B cell (primary cell): ENCODE data around the gene NAE1. TPM values are rescaled to one million over a fixed set of nuclear protein-coding genes. Genes with fewer than 3 reads are reported as not detected.
A peak's percentile ranks its signal among the peaks of the same experiment; 100 is the strongest.

Source experiments
- ATAC-seq: fragments of 200-7000 bp; cut with Tn5 transposase; one replicate; pipeline ENCODE4 v1.10.0; 2021; ENCODE audit warnings: low read depth, mild to moderate bottlenecking, moderate number of reproducible peaks, moderate library complexity
- CTCF ChIA-PET: fragments of 350-600 bp; sonication (Branson Sonifier 250); formaldehyde crosslinking; loops from one replicate; lab custom pipeline; 2021; ENCODE audit warnings: antibody characterized with exemption, inconsistent platforms; lab: Charles Lee
- POLR2A ChIA-PET: fragments of 350-600 bp; sonication (Branson Sonifier 250); formaldehyde crosslinking; loops from one replicate; lab custom pipeline; 2021; ENCODE audit warnings: antibody characterized with exemption; lab: Charles Lee
- DNase-seq: peaks from one replicate; pipeline ENCODE4 v3.0.0; 2013
- H2AFZ ChIP-seq: 2 replicates; pipeline ENCODE4 v1.6.1; 2012; ENCODE audit warnings: mild to moderate bottlenecking, low read depth, low read length; ENCODE audit not compliant: insufficient read depth, poor library complexity, severe bottlenecking
- H3K27ac ChIP-seq, 2 donors: 1 replicate in 1 of 2; 2 replicates in 1 of 2; pipeline ENCODE4 v1.5.1; 2012 to 2013; ENCODE audit warnings: low read length in 2 of 2, mild to moderate bottlenecking in 2 of 2, moderate library complexity in 1 of 2
- H3K27me3 ChIP-seq, 4 experiments: fragments of 200-600 bp in 1 of 4; sonication (generic) in 1 of 4; replicated peaks in 1 of 4; 1 replicate in 2 of 4; 2 replicates in 2 of 4; pipeline versions ENCODE4 v1.6.1 to v1.7.0; 2013 to 2016; ENCODE audit warnings: low read length in 3 of 4, mild to moderate bottlenecking in 2 of 4, mixed read lengths in 1 of 4, moderate library complexity in 1 of 4; ENCODE audit not compliant: insufficient read depth in 4 of 4, control insufficient read depth in 3 of 4; ENCODE audit errors: control extremely low read depth in 1 of 4
- H3K36me3 ChIP-seq, 2 experiments: replicated peaks in 1 of 2; 1 replicate in 1 of 2; 2 replicates in 1 of 2; pipeline versions ENCODE4 v1.6.1 to v1.7.1; 2013; ENCODE audit warnings: low read length in 1 of 2; ENCODE audit not compliant: insufficient read depth in 2 of 2, control insufficient read depth in 1 of 2; ENCODE audit errors: control extremely low read depth in 1 of 2, extremely low read depth in 1 of 2
- H3K4me1 ChIP-seq, 2 donors: fragments of 200-600 bp in 1 of 2; sonication (generic) in 1 of 2; 1 replicate in 1 of 2; 2 replicates in 1 of 2; pipeline versions ENCODE4 v1.5.1 to v1.6.1; 2013 to 2017; ENCODE audit warnings: low read length in 2 of 2; ENCODE audit not compliant: control insufficient read depth in 2 of 2, insufficient read depth in 2 of 2
- H3K4me2 ChIP-seq: replicated peaks from 2 replicates; pipeline ENCODE3; 2012; ENCODE audit warnings: mild to moderate bottlenecking, low read depth, low read length; ENCODE audit not compliant: poor library complexity, severe bottlenecking
- H3K4me3 ChIP-seq, 5 experiments: fragments of 200-600 bp in 1 of 5; sonication (generic) in 1 of 5; 1 replicate in 3 of 5; 2 replicates in 2 of 5; pipeline versions ENCODE4 v1.5.1 to v1.7.0; 2011 to 2016; ENCODE audit warnings: low read length in 4 of 5, mild to moderate bottlenecking in 4 of 5, low read depth in 2 of 5, control low read depth in 1 of 5, moderate library complexity in 1 of 5; ENCODE audit not compliant: insufficient read depth in 1 of 5; ENCODE audit errors: control extremely low read depth in 1 of 5, extremely low read depth in 1 of 5
- H3K79me2 ChIP-seq: fragments of 200-600 bp; sonication (generic); one replicate; pipeline ENCODE4 v1.6.0; 2016; ENCODE audit warnings: low read length; ENCODE audit not compliant: control insufficient read depth, insufficient read depth
- H3K9ac ChIP-seq: fragments of 200-600 bp; sonication (generic); 2 replicates; pipeline ENCODE4 v1.6.1; 2017; ENCODE audit warnings: mild to moderate bottlenecking, low read length, moderate library complexity
- H3K9me3 ChIP-seq, 3 donors: one replicate each; pipeline versions ENCODE4 v1.6.1 to v1.7.1; 2013; ENCODE audit warnings: low read length in 2 of 3; ENCODE audit not compliant: control insufficient read depth in 2 of 3, insufficient read depth in 1 of 3; ENCODE audit errors: control extremely low read depth in 1 of 3
- H4K20me1 ChIP-seq: 2 replicates; pipeline ENCODE4 v1.6.0; 2012; ENCODE audit warnings: mild to moderate bottlenecking, low read length; ENCODE audit not compliant: insufficient read depth, control insufficient read depth, poor library complexity, severe bottlenecking
- H3K27ac Mint-ChIP-seq: one replicate; pipeline ENCODE4 v1.8.0; 2021; ENCODE audit warnings: mixed read lengths
- H3K27me3 Mint-ChIP-seq: one replicate; pipeline ENCODE4 v1.8.0; 2021; ENCODE audit warnings: mixed read lengths
- H3K4me1 Mint-ChIP-seq: one replicate; pipeline ENCODE4 v1.8.0; 2021; ENCODE audit warnings: mixed read lengths
- H3K4me3 Mint-ChIP-seq: one replicate; pipeline ENCODE4 v1.8.0; 2021; ENCODE audit warnings: mixed read lengths
- H3K9me3 Mint-ChIP-seq: one replicate; pipeline ENCODE4 v1.8.0; 2022; ENCODE audit warnings: mixed read lengths; ENCODE audit not compliant: insufficient read depth
- CTCF ChIP-seq: fragments of 200-600 bp; IDR thresholded peaks from one replicate; pipeline ENCODE4 v1.8.0; 2022; ENCODE audit warnings: antibody characterized with exemption, mild to moderate bottlenecking
- EZH2 ChIP-seq: IDR thresholded peaks from 2 replicates; pipeline ENCODE4 v1.6.1; 2012; ENCODE audit warnings: borderline replicate concordance, low read depth, mild to moderate bottlenecking, moderate library complexity, low read length; ENCODE audit not compliant: insufficient read depth, poor library complexity, severe bottlenecking
- WGBS: methylation state at CpG from one replicate; pipeline ENCODE4 v1.1.5; 2013; ENCODE audit warnings: missing lambda C conversion rate; ENCODE audit not compliant: insufficient coverage; 5-methylcytosine and 5-hydroxymethylcytosine counted together
- intact Hi-C: fragments of 100-400 bp; cut with micrococcal nuclease; formaldehyde crosslinking; loops from one replicate; pipeline ENCODE4 v1.10.0; 2022
- polyA plus RNA-seq: library from polyadenylated mRNA; depleted of rRNA; stranded (reverse); fragments of >200 nt; gene quantifications from 2 replicates; pipeline ENCODE4 v1.2.3, GENCODE V29; 2012
- total RNA-seq, 2 donors: library from RNA; stranded (reverse); fragments of 120-200 nt in 1 of 2; gene quantifications; 1 replicate in 1 of 2; 2 replicates in 1 of 2; pipeline versions ENCODE4 v1.2.3 to v1.2.4, GENCODE V29; 2013 to 2022

The NAE1 gene
- total and polyA plus RNA-seq, 2 donors (not counting 1 experiment from before 2014, with no cell fraction given), result 19.3 to 57.6 TPM

DNA sequence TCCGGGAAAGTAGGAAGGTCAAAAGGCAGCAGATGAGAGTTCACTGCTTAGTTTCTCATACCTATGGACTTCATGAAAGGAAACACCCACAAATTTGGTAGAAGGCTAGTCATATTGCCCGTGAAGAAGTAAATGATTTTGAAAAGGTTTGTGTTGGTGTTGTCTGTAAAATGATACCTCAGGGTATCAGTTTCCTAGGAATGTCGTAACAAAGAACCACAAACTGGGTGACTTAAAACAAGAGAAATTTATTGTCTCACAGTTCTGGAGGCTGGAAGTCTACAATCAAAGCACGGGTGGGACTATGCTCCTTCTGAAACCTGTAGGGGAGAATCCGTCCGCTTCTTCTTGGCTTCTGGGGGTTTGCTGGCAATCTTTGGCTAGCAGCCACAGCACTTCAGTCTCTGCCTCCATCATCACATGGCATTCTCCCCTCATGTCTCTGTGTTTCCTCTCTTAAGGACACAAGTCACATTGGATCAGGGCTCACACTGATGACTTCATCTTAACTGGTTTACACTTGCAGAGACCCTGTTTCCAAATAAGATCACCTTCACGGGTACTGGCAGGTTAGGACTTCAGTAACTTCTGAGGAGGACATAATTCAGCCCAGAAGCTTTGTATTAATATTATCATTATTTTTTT lies 2.0 kb upstream of the NAE1 start:
- 100% methylated on average over 1 of the region's 7 CpGs for WGBS
- CTCF ChIA-PET, result interaction anchor here (2.0 to 4.0 kb wide), 2 partner anchors 35 to 39 kb away, joined by 9 to 30 read pairs; no protein-coding TSS in a partner anchor
- no peak overlapping the region for H3K27ac ChIP-seq
- intact Hi-C loops, result no loop called here
- DNase-seq, result no peak
- peaks cover 16% of the 10 kb centered on the region for H4K20me1 ChIP-seq
- H2AFZ ChIP-seq, result no peak overlapping the region
- peaks cover 10 to 22% of the 10 kb centered on the region in 2 donors for H3K4me1 ChIP-seq
- POLR2A ChIA-PET, result no interaction called here
- no peak for ATAC-seq
- TF ChIP-seq CTCF (no peak), EZH2 (no peak)
- Mint-ChIP-seq H3K4me3 (peak overlapping the region; percentile 15), H3K4me1 (peaks cover 20% of the 10 kb centered on the region), H3K9me3 (no peaks in the 10 kb centered on the region), H3K27me3 (peaks cover 8% of the 10 kb centered on the region), H3K27ac (no peak overlapping the region)
- no peak overlapping the region for H3K9ac ChIP-seq
- H3K27me3 ChIP-seq, result peaks cover 0 to 3% (median 1%) of the 10 kb centered on the region in 4 experiments
- H3K9me3 ChIP-seq, result no peaks in the 10 kb centered on the region
- H3K4me2 ChIP-seq, result no peak overlapping the region
- H3K79me2 ChIP-seq, result peaks cover 27% of the 10 kb centered on the region
- H3K36me3 ChIP-seq, result peaks cover 0 to 2% of the 10 kb centered on the region in 2 experiments
- no peak overlapping the region for H3K4me3 ChIP-seq

DNA sequence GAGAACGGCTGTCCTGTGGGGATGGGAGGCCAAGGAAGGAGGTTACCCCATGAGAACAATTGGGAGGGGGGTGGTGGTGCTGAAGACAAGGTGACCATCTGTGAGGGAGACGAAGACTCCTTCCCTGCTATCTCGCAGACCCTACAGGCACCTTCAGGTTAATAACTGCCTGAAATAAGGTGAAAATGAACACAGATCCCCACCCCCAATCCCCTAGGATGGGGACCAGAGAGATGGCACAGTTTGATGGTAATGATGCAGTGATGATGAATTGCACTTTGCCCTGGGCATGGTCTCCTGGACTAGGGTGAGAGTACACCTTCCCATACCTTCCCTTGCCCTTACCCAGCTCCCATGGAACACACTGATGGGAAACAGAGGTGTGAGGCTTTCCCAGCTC lies 1.4 kb upstream of the NAE1 start:
- no peak for DNase-seq

More for the DNA sequence above, 1.4 kb upstream of the NAE1 start:
- peaks cover 0 to 3% (median 1%) of the 10 kb centered on the region in 4 experiments for H3K27me3 ChIP-seq
- intact Hi-C loops, result no loop called here
- no peak overlapping the region for H3K4me3 ChIP-seq
- peaks cover 0 to 3% of the 10 kb centered on the region in 2 experiments for H3K36me3 ChIP-seq
- POLR2A ChIA-PET, result no interaction called here
- no peak overlapping the region for H3K27ac ChIP-seq
- Mint-ChIP-seq H3K4me3 (no peak overlapping the region), H3K27me3 (peaks cover 8% of the 10 kb centered on the region), H3K4me1 (peaks cover 22% of the 10 kb centered on the region), H3K27ac (no peak overlapping the region), H3K9me3 (no peaks in the 10 kb centered on the region)
- peaks cover 31% of the 10 kb centered on the region for H3K79me2 ChIP-seq
- TF ChIP-seq EZH2, result no peak
- no peaks in the 10 kb centered on the region for H3K9me3 ChIP-seq
- H3K9ac ChIP-seq, result no peak overlapping the region
- no peak for ATAC-seq
- peaks cover 10 to 22% of the 10 kb centered on the region in 2 donors for H3K4me1 ChIP-seq
- CTCF ChIA-PET, result interaction anchor here (2.5 to 4.0 kb wide), 2 partner anchors 10 to 40 kb away, joined by 16 to 30 read pairs; partner anchors contain the start of gene CA7
- no CpG with 5 or more reads among the region's 3 CpGs for WGBS
- no peak overlapping the region for H3K4me2 ChIP-seq
- H2AFZ ChIP-seq, result no peak overlapping the region
- H4K20me1 ChIP-seq, result peaks cover 16% of the 10 kb centered on the region
